GM21619 (cell line): ENCODE data around the gene CASK.

Experiments used
- ATAC-seq: cut with Tn5 transposase; IDR thresholded peaks from one replicate; pipeline ENCODE4 v1.9.1; 2021; ENCODE audit not compliant: unreplicated experiment

CASK gene

DNA sequence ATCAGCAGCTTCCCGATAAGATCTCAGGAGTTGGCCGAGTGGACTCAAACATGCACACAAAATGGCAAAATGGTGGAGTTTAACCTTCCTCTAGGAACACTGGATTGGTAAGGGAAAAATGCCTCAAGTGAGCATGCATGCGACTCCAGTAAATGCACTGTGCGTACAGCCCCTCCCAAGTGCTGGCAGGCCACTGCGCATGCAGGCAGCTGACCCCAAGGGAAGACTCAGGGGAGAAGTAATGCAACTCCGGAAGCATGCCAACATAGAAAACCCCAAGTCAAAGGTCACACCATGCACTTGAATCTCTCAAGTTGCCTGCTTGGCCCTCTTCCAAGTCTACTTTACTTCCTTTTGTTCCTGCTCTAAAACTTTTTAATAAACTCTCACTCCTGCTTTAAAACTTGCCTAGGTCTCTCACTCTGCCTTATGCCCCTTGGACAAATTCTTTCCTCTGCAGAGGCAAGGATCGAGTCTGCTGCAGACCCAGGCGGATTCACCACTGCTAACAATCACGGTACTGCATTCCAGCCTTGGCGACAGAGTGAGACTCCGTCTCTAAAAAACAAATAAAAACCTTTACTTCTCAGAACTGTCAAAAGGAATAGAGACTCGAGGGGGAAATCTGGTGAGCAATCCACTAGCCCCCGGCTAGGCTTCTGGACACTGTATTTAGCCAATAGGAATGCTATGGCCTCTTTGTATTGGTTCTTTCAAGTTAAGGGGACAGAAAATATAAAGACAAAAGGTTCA lies 442.7 kb downstream of the CASK start:
- no peak for ATAC-seq

DNA sequence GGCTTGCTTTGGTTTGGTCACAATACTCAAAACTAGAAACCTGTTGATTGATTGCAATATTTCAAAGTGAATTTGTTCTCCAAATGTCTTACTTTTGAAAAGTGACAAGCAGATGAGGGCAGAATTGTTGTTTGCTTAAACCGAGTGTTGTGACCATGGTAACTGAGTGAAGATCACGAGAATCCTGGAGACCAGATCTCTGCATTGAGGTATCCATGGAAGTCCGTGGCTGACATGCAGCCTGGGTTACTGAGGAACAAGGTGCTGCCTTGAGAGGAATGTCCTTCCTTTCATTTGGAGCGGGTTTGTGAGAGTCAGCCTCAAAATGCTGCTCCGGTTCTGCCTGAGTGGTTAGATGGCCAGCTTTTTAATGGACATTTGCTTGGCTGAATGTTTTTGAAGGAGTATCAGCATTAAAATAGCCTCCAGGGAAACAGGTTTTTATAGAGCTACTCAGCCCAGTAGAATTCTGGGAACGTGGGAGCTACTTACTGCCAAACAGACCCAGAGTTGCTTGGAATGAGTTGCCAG lies 444.9 kb downstream of the CASK start:
- no peak for ATAC-seq

GRCh38 chrX:41475591-41476241 lies 447.6 kb downstream of the CASK start:
- no peak for ATAC-seq

DNA sequence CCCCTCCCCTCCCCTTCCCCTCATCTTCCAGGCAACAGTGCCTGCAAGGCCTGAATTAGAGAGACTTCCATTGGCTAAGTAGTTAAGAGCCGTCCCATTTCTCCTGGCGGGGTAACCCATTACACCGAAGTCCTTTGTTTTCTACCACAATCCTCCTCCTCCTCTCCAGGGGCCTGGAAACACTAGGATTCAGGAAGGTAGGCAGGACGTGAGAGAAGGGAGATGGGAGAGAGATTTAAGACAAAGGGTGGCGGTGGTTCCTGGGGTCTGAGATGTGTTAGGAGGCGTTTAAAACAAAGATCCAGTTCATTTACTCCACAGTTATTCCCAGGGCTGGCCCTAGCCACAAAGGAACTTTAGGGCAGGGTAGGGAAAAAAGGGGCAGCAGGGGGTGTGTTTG lies 448.2 kb downstream of the CASK start:
- no peak for ATAC-seq

DNA sequence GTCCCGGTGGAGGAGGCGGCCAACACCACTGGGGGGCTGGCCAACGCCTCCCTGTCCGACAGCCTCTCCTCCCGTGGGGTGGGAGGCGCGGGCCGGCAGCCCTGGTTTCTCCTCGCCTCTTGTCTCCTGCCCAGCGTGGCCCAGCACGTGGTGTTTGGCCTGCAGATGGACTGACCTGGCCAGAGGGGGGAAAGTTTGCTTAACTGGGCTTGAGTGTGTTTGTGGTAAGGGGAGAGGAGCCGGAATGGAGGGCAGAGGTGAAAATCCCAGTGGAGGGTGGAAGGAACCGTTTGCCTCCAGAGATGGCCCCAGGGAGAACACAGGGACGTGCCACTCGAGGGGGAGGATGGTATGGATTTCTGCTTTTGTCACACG lies 448.6 kb downstream of the CASK start:
- no peak for ATAC-seq

GRCh38 chrX:41473936-41474725 lies 449.2 kb downstream of the CASK start:
- no peak for ATAC-seq

- no peak for ATAC-seq
Measured at GRCh38 chrX:41472231-41472815, 451.0 kb downstream of the CASK start.

- no peak for ATAC-seq
Measured at GRCh38 chrX:41471786-41472185, 451.6 kb downstream of the CASK start.

DNA sequence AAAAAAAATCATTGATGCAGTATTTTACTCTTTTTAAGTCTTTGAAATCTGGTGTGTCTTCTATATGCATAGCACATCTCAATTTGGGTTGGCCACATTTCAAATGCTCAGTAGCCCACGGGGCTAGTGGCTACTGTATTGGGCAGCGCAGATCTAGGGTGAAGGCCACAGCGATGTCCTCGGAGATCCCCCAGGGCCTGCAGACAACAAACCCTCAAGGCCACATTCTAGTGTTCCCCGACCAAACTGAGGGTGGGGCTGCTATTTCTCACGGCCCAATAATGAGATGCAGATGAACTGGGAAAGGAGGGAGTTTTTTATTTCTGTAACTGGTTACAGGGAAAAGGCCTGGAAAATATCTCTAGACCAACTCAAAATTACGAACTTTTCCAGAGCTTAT lies 452.6 kb downstream of the CASK start:
- ATAC-seq: no peak

- ATAC-seq: no peak
Measured at GRCh38 chrX:41468647-41469323, 454.6 kb downstream of the CASK start.
